T-helper 9 cell (primary cell): ENCODE data around the gene SSBP2.

Experiments
- DNase-seq: peaks from one replicate; pipeline ENCODE4 v3.0.0-alpha.2; 2020

Gene SSBP2

DNA sequence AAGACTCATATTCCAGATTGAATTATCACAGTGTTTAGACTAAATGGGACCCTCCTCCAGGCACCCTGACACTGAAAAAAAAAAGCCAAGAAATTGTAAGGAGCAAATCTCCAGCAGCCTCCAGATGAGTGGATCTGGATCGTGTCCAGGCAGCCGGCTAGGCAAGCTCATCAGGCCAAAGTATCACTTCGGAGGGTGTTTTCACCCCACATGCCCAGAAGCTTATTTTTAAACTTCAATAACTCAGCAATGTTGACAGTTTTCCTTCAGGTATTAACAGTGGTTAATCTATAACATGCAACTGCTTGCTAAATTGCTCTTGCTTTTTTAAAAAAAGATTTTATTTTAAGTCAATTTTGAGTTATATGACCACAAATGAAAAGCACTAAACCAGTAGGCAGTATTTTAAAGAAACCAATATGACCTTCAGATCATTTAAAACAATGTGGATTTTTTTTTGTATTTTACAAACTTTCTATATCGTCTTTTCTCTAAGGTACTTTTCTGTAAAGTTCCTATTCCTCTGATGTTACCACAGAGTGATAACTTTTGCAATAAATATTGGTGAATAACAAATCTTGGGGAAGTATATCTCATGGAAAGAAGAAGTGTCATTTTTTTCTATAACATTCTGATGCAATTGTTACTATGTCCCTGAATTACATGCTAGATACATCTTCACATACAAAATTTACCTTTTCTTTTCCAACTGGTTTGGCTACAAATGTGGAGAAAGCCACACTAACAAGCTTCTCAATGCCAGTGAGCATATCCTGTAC, 387.6 kb downstream of the SSBP2 start:
- no peak for DNase-seq
